ENCODE results near the gene RAP1GAP2. TPM values are rescaled to one million over a fixed set of nuclear protein-coding genes. Genes with fewer than 3 reads are reported as not detected.
"Not testable (repeated sequence)": the region's sequence is repeated elsewhere in the genome, so short reads cannot be mapped to it uniquely, and the experiment has no call there.

Gene RAP1GAP2
- total RNA-seq, 1 donor from 2014 or later = 1.9 TPM

DNA sequence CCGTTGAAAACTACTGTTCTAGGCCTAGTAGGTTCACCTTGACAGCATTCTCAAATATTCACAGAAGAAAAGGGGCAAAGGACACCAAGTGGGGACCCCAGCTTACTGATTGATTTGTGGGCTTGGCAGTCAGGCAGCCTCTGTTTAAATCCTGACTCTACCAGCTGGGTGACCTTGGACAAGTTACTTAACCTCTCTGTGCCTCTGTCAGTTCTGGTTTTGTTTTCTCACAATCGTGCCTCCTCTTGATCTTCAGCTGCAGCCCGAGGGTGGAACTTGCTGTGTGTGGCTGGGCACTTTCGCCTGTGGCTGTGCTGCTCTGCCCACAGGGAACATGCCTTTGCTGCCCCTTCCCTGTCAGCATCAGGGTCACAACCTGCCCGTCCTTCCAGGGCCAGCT lies 17.8 kb downstream of the RAP1GAP2 start:
- ATAC-seq = no peak
- DNase-seq (ENCODE audit: low spot score) = no peak

DNA sequence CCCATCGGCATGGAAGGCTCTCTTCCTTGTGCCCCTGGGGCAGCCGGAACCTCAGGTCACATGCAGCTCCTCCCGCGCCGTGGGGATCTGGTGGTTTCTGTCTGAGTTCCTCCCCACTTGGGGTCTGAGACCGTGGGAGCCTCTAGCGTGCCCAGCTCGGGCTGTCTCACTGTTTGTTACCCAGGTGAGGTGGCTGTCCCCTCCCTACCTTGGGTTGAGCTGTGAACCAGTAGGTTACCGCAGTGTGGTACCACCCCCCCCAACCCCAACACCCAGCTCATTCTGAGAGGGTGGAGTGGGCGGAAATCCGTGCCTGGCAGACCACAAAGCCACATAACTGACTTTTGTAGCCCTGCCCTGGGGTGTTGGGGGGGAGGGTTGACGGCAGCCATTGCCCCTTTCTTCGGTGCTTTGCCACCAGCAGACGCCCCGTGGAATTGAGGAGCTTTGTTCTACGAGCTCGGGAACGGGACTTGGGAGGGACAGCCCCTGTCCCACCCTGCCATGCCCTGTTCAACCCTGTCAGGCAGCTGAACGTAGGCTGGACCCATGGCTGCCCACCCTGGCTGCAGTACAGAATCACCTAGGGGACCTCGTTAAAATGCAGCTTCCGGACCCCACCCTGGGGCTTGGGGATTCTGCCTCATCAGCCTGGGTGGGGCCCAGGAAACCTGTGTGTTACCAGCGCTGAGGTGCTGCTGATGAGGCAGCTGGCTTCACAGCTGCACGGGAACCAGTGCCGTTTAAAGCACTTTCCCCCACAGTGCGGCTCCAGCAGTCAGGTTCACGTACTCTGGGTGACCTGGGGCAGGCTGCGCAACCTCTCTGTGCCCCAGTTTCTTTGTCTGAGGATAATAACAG lies 18.5 kb downstream of the RAP1GAP2 start:
- ATAC-seq (peak; percentile 27), DNase-seq (ENCODE audit: low spot score) (no peak)

DNA sequence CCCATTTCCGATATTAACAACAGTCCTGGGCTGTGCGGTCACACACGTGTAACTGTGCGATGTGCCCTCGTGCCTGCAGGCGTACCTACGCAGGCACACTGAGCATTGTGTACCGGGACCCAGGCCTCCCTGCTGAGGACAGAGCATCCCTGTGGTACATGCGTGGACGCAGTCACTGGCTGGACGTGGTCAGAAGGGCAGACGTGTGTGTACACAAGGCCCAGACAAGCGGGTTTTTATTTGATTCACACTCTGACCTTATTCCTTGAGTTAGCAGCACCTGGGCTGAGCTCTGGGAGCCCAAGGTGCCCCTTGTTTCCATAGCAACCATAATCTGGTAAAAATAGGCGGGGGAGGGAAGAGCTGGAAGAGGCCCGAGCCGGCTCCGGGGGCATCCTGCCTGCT lies 19.5 kb downstream of the RAP1GAP2 start:
- ATAC-seq (no peak), DNase-seq (ENCODE audit: low spot score) (no peak)

DNA sequence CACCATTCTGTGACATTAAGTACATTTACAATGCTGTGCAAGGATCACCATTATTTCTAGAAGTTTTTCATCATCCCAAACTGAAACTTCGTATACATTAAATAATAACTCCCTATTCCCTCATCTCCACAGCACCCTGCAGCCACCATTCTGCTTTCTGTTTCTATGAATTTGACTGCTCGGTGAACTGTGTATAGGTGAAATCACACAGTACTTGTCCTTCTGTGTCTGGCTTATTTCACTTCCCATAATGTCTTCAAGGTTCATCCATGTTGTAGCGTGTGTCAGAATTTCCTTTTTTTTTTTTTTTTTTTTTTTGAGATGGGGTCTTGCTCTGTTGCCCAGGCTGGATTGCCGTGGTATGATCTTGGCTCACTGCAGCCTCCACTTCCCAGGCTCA lies 20.4 kb downstream of the RAP1GAP2 start:
- DNase-seq (ENCODE audit: low spot score) = no peak
- no peak for ATAC-seq

DNA sequence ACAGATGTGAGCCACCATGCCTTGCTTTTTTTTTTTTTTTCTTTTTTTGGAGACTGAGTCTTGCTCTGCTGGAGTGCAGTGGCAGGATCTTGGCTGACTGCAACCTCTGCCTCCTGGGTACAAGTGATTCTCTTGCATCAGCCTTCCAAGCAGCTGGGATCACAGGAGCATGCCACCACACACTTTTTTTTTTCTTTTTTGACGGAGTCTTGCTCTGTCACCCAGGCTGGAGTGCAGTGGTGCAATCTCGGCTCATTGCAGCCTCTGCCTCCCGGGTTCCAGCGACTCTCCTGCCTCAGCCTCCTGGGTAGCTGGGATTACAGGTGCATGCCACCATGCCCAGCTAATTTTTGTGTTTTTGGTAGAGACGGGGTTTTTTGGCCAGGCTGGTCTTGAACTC lies 23.1 kb downstream of the RAP1GAP2 start:
- not testable (repeated sequence) for DNase-seq (ENCODE audit: low spot score); ATAC-seq

DNA sequence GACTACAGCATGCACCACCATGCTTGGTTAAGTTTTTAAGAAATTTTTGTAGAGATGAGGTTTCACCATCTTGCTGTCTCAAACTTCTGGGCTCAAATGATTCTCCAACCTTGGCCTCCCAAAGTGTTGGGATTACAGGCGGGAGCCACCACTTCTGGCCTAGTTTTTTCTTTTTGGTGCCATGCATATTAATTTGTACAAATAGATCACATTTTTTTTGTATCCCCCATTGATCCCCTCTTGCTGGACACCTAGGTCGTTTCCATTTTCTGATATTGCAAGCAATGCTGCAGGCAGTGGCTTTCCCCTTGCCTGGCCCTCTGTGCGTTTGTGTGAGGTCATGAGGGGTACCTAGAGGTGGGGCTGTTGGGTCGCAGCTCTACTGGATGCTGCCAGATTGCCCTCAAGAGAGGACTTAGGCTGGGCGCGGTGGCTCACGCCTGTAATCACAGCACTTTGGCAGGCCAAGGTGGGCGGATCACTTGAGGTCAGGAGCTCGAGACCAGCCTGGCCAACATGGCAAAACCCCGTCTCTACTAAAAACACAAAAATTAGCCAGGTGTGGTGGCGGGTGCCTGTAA lies 23.8 kb downstream of the RAP1GAP2 start:
- DNase-seq (ENCODE audit: low spot score) (no peak), ATAC-seq (no peak)

DNA sequence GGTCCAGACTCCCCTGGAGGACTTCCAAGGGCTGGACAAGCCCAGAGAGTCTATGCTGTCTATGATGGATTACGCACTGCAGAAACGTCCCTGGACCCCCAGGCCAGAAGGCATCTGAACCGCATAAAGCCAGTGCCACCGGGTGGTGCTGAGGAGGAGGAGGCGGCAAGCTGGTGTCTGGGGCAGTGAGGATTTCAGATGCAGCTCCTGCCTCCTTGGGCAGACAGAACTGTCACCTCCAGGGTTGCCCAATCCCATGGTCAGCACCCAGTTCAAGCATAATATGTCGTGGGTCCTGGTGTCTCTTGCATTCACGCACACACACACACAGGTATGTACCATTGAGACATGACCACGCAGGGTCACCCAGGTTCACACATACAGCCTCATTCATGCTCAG lies 25.6 kb downstream of the RAP1GAP2 start:
- no peak for ATAC-seq

DNA sequence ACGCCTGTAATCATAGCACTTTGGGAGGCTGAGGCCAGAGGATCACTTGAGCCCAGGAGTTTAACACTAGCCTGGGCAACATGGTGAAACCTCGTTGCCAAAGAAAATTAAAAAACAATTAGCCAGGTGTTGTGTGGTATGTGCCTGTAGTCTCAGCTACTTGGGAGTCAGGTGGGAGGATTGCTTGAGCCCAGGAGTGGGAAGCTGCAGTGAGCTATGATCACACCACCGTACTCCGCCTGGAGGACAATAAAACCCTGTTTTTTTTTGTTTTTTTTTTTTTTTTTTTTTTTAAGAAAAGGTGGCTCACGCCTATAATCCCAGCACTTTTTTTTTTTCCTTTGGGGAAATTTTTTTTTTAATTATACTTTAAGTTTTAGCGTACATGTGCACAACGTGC lies 26.1 kb downstream of the RAP1GAP2 start:
- DNase-seq (ENCODE audit: low spot score) (no peak), ATAC-seq (no peak)

More for the DNA sequence above, 25.6 kb downstream of the RAP1GAP2 start:
- DNase-seq (ENCODE audit: low spot score) = no peak

DNA sequence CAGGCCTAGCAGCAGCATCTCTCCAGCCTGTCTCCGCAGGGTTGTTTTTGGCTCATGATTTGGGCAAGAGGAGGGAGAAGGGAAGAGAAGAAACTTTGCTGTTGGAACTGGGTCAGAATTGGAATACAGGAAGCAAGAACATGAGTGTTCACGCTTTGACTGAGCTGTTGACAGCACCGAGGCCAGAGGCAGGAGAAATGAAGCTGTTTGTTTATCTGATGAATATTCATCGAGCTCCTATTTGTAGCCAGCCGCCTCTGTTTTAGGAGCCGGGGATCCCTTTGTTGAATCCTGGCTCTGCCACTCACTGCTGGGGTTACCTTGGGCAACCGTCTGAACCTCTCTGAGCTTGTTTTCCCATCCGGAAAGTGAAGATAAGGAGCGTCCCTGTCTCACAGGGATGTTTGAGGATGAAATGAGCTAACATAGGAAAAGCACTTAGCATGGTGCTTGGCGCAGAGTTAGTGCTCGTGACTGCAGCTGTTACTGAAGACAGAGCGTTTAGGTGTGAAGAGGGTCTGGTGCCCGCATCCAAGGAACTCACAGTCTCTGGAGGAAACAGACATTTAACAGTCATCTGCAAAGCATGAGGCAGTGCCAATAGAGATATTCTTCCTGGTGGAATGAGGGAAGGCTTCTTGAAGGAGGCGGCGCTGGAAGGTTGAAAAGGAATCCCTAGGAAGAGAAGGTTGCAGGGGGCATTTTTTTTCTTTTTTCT lies 29.2 kb downstream of the RAP1GAP2 start:
- ATAC-seq = no peak
- no peak for DNase-seq (ENCODE audit: low spot score)

DNA sequence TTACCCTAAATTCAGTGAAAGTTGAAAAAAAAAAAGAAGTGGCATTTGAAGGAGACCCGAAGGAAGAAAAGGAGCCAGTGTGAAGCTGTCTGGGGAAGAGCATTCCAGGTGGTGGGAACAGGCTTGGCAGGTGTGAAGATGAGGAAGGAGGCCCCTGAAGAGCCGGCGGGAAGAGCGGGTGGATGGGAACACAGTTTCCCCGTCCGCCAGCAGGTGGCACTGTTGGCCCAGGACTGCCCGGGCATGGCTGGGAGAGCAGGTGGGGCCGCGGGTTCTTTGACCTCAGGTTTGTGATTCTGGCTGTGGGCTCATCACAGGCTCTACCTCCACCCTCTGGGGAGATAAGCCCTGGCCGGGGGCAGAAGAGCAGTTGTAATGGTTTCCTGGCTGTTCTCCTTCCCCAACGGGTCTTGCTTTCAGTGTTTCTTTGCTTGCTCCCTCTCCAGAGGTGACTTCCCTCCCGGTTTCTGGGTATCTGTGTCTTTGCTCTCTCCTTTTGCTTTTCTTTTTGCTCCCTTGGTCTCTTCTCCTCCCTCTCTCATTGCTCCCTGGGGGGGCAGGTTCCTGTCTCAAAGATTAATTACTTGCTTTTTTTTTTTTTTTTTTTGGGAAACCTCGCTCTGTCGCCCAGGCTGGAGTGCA lies 32.3 kb downstream of the RAP1GAP2 start:
- peak; percentile 99 for ATAC-seq
- DNase-seq (ENCODE audit: low spot score) = peak; percentile 73

DNA sequence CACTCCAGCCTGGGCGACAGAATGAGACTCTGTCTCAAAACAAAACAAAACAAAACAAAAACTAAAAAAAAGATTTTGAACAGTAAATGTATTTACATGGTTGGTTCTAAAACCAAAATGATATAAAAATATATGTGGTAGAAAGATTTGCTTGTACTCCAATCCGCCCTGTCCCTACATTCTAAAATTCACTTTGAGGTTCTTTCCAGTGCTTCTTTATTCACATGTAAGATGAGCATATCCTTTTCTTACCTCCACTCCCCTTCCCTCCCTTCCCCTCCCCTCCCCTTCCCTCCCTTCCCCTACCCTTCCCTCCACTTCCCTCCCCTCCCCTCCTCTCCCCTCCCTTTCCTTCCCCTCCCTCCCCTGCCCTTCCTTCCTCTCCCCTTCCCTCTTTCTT lies 34.4 kb downstream of the RAP1GAP2 start:
- ATAC-seq = no peak
- no peak for DNase-seq (ENCODE audit: low spot score)

DNA sequence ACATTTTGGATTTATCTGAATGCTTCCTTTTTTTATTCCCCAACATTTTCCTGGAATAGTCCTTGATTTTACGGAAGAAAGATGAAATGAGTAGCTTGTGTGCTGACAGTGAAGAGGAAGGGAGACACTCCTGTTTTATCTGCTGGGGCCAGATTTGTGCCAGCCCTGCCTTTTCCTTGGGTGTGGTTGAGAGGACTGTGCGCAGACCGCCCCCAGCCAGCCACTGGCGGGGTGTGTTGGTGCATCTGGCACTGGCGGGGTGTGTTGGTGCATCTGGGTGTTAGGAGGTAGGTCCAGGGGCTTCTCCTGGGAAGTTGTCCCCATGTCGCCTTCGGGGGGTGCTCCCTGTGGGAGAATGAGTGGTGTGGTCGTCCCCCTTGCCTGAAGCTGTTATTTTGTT lies 39.5 kb downstream of the RAP1GAP2 start:
- ATAC-seq (no peak), DNase-seq (ENCODE audit: low spot score) (no peak)

DNA sequence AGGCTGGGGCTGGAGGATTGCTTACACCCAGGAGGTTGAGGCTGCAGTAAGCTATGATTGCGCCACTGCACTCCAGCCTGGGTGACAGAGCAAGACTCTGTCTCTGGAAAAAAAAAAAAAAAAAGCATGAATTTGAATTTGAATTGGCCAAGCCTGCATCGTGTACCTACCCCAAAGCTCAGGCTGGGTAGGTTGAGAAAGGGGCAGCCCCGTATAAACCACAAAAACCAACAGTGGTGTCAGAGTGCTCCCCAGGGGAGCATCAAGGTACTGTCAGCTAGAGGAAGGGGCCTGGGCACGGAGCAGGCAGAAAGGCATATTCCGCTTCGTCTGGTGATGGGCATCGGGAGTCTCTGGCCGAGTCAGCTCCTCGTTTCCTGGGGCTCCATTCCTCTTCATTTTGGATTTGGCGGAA lies 40.9 kb downstream of the RAP1GAP2 start:
- no peak for ATAC-seq
- DNase-seq (ENCODE audit: low spot score) = no peak

DNA sequence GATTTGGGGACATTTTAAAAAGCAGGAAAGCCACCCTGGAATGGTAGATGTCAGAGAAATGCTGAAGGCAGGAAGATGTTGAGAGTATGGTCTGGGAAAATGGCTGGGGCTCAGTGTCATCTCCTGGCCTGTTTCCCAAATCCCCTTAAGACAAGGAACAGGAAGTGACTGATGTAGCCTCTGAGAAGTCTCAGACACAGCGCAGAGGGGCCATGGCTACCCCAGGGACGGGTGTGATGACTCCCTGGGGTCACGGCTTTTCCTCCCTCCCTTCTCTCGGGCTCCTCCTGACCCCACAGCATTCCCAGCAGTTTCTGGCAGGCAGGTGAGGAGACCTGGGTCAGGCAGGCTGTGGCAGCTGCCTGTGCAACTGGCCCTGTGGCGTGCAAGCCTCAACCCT lies 45.4 kb downstream of the RAP1GAP2 start:
- no peak for ATAC-seq
- no peak for DNase-seq (ENCODE audit: low spot score)

DNA sequence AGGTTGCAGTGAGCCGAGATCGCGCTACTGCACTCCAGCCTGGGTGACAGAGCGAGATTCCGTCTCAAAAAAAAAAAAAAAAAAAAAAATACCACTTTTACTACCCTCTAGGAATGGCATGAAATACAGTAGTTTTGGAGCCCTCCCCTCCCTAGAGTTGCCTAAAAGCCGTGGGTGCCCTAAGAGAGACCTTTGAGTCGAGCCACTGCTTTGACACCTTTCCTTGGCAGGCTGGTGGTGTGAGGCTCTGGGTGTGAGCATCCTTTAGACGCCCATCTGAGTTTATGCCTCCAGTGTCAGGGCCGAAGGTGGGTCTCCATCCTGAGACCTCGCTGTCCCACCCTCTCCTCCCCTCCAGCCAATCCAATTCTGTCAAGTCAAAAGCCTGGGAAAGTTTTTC lies 46.2 kb downstream of the RAP1GAP2 start:
- DNase-seq (ENCODE audit: low spot score) = no peak
- ATAC-seq = no peak

DNA sequence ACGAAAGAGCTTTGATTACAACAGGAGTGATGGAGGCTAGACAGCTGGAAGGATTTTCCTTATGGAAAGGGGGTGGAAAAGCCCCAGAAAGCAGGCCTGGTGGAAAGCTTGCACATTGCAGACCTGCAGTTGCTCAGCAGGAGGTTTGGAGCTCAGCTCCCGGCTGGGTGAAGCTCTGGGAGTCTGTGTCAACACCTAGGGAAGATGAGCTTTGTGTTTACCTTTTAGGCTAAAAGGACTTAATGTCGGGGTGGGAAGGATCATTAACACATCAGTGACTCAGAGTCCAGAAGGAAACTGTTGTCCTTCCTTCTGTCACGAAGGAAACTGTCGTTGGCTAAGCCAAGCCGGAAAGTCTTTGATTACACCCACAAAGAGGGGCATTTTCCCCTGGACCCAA lies 48.2 kb downstream of the RAP1GAP2 start:
- DNase-seq (ENCODE audit: low spot score) (no peak), ATAC-seq (no peak)

DNA sequence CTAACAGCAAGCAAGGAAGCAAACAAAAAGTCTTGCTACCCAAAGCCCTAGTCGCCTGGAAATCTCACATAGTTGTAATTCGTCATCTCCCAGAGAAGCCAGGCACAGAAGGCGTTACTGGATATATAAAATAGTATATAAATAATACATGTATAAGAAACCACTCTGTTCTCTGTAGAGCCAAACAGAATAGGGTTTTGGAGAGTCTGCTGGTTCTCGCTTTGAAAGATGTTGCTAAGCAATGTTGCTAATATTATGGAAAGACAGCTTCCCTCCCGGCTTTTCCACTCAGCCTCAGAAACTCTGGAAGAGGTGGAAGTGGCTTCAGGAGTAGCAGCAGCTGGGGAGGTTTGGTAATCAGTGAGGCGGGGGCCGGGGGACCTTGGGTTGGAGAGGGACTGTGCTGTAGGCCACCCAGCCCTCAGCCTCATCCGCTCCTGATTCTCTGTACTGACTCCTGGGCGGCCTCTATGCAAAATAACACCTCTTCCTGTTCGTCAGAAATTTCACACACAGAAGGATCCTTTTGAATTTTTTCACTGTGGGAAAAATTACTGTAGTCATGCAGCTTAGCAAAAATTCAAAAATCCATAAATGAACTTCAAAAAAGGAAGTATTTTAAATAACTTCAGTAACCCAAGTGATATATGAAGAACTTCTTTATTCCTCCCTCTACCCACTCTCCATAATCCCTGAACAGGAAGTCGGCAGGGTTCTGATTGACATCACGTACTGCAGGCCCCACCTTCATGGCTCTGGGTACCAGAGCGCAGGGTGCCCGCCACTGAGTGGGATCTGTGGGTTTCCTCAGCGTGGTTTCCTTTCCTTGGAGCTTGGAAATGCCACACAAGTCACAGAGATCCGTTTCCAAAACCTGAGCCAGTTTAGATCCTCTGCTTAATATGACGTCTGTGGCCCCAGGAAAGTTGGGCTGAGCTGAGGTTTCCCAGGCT lies 51.4 kb downstream of the RAP1GAP2 start:
- ATAC-seq = no peak
- no peak for DNase-seq (ENCODE audit: low spot score)

DNA sequence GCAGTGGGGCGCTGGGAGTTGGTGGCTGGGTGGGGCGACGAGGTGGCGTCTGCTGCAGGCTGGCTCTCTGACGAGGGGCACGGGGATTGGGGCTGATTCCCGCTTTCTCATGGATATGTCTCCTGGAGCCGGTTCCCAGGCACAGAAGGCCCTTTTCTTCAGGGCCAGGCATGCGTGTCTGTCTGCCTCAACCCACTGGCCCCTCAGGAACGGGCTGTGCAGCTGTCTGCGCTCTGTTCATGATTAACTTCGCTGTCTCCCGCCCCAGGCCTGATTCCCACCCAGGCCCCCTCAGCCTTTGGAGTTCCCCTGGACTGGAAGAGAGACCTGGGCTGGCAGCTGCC lies 53.1 kb downstream of the RAP1GAP2 start:
- DNase-seq (ENCODE audit: low spot score) = no peak
- no peak for ATAC-seq

DNA sequence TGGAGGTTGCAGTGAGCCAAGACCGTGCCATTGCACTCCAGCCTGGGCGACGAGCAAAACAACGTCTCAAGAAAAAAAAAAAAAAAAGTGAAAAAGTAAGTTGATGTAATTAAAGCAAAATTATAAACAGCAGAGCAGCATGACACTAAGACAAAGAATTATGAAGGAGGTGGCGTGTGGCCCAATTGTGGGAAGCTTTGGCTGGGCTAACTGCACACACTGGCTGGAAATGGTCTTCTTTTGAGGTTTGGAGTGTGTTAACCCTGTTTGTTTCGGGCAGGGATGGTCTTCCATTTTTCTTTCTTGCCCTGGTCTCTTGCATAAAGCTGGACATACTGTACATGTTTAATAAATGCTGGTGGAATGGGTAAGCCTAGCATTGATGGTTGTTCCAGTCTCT lies 54.8 kb downstream of the RAP1GAP2 start:
- ATAC-seq = no peak
- DNase-seq (ENCODE audit: low spot score) = no peak

DNA sequence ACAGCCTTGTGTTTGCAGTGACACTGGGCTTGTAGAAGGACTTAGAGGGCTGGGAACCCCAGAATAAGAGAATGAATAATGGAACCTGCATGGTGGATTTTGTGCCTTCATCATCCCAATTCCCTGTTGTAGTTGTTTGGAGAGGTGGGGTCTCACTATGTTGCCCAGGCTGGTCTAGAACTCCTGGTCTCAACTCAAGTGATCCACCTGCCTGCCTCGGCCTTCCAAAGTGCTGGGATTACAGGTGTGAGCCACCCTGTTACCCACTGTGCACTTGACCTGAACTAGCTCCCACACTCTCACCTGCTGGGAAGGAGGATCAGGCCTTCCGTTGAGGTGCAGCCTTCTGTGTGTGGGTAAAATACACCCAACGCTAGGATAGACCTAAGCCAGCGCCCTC lies 55.4 kb downstream of the RAP1GAP2 start:
- DNase-seq (ENCODE audit: low spot score) (no peak), ATAC-seq (no peak)

Data from left lobe of liver (tissue), 2 donors.